CD4-positive, alpha-beta T cell treated with Interleukin-6 at 100 ng/mL for 8 hours (primary cell): ENCODE results near the gene BRAP.
"Not testable (repeated sequence)": the region's sequence is repeated elsewhere in the genome, so short reads cannot be mapped to it uniquely, and the experiment has no call there.

ENCODE experiments used
- DNase-seq: peaks from one replicate; pipeline ENCODE4 v3.0.0-alpha.2; 2020; ENCODE audit warnings: mixed read lengths, low spot score

The BRAP gene

DNA sequence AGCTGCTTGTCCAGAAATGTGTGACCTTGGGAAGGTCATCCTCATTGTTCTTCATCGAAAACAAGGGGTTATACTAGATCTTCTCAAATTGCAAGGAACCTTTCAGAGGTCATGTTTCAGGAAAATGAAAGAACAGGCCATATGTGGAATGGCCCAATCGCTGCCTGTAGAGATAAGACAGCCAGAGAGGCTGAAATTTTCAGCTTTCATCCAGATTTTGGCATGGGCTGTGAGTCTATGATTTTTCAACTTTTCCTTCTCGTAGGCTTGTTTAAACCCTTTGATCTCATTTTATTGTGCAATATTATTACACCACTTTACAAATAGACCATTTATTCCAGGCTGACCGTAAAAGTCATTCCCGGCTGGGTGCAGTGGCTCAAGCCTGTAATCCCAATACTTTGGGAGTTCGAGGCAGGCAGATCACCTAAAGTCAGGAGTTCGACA lies 69.6 kb downstream of the BRAP start:
- DNase-seq: no peak

DNA sequence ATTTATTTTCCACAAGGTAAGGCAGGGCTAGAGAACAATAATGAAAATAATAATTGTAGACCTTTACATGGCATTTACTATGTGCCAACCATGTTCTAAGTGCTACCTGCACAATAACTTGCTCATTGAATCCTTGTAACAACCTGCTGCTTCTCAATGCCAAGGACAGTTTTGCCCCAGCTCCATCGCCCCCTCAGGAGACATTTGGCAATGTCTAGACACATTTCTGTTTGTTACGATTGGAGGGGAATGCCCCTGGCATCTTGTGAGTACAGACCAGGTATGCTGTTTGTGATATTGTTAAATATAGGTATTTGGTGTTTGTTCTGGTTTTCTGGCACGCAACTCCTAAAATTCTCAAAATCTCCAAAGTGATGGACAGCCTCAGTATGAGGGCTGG lies 78.5 kb downstream of the BRAP start:
- no peak for DNase-seq

DNA sequence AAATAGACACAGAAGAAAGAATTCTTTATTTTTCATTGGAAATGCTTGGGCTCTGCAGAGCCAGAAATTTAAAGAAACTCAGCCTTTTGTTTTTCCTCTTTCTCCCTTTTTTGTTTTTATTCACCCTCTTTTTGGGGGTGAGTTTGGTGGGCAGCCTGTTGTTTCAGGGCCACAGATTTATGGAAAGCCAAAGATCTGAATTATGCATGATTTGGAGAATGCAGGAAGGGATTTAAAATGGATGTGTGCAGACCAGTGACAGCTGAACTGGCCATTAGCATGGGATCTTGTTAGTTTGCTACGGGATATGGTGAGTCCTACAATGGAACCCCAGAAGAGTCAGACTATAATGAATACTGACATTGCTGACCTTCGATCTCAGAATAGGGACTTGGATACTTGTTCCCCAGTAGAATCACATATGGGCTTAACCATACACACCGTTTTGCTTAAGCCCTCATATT lies 79.0 kb downstream of the BRAP start:
- DNase-seq: no peak

DNA sequence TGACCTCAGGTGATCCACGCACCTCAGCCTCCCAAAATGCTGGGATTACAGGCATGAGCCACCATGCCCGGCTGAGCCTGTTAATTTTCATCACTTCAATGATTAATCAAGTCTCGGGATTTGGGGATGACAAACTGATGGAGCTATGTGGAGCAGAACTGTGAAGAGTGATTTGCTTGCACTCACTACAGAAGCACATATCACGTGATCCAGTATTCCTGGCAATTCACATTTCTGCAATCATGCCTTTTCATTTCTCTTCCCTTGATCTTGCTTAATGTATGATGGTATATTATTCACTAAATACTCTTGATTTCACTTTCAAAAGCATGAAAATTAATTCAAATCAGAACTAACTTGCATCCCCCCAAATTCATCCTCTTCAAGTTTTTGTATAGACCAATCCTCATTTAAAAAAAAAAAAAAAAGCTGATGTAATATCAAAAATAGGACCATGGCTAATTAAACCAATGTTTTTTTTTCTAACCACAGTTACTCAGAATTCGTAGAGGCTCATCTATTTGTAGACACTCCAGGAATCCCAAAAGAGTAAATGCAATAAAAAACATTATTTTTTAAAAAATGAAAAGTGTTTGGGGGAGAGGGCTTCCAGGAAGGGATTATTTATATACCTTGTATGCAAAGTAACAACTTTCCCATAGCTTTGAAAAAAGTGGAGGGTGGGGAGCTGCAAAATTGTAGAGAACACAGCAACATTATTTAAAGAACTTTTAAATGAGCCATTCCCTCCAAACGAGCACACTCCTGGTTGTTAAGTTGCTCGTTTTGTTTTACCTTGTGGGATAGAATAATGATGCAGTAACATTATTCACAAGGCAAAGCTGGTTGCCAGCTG lies 79.6 kb downstream of the BRAP start:
- DNase-seq: no peak

GRCh38 chr12:111602857-111603256 lies 82.9 kb downstream of the BRAP start:
- not testable (repeated sequence) for DNase-seq

GRCh38 chr12:111602348-111602747 lies 83.4 kb downstream of the BRAP start:
- no peak for DNase-seq

DNA sequence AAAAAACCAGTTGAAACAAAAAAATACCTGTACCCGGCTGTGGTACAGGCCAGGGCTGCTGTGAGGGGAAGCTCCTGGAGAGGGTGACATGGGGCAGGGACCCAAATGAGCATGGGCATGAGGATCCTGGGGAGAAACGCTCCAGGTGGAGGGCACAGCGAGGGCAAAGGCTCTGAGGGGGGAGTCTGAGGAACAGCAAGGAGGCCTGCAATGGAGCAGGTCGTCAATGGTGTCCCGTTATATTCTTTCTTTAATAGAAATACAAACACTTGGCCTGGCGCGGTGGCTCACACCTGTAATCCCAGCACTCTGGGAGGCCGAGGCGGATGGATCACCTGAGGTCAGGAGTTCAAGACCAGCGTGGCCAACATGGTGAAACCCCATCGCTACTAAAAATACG lies 84.8 kb downstream of the BRAP start:
- DNase-seq: not testable (repeated sequence)

GRCh38 chr12:111600205-111600642 lies 85.5 kb downstream of the BRAP start:
- DNase-seq: no peak

DNA sequence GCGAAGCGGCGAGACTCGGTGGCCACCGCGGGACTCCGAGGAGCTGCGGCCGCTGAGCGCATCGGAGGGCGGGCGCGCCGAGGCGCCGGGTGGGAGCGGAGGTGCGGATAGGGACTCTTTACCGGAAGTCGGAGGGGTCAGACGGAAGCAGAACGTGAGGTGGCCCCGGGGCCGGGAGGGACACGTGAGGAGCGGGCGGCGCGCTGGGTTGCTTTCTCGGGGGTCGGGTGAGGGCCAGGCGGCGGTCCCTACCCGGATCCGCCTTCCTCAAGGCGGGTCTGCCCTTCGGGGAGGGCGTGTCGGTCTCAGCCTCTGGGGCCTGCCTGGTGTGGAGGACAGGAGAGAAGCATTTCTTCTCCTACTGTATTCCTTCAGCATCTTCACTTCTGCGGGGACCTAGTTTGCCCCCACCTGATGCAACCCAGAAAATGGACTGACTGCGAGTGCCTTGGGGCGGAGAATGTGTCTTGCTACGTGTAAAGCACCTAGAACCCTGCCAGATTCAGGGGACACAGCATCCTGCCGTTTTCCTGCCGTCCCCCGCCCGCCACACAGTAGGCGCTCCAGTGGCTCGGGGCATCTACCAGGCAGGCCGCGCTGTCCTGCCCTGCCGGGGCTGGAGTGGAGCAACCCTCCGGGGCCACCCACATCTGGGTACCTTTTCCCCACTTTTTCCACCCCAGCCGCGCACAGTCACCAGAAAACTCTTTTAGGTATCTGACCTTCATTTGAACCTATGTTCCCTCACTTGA lies 86.1 kb downstream of the BRAP start:
- peak; percentile 81 for DNase-seq

DNA sequence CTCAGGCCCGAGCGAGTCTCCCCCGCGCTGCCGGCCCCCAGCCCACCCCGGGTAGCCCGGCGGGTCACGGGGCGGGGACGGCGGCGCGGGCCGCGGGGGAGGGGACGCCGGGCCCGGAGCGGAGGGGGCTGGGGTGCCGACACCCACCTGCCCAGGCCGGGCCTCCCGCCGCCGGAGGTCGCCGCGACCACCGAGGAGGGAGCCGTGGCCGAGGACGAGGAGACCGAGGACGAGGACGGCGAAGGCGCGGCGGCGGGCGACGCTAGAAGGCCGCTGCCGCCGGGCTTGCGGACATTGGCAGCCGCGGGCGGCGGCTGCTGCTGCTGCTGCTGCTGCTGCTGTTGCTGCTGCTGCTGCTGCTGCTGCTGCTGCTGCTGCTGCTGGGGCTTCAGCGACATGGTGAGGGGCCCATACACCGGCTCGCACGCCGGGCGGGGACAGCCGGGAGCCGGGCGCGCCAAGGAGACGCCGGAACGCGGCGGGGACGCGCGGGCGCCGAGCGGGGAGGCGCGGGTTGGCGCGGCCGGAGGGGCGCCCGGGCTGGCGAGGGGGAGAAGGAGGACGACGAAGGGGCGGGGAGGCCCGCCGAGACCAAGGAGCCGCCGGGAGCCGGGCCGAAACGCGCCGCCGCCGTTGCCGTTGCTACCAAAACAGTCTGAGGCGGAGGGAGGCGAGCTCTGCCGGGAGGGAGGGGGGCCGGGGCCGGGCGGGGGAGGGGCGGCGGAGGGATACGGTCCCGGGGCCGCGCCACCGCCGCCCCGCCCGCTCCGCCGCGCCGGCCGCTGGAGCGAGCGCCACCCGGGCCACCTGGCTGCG lies 86.9 kb downstream of the BRAP start, which contains the start of gene ATXN2:
Gene ATXN2, minus strand, starts transcription at position 679 of the 816 bp plus-strand sequence. Its CDS starts 281 bp downstream, at position 398.
- DNase-seq: peak; percentile 62

- peak; percentile 1 for DNase-seq
Observed at GRCh38 chr12:111597831-111598636, 87.7 kb downstream of the BRAP start.

DNA sequence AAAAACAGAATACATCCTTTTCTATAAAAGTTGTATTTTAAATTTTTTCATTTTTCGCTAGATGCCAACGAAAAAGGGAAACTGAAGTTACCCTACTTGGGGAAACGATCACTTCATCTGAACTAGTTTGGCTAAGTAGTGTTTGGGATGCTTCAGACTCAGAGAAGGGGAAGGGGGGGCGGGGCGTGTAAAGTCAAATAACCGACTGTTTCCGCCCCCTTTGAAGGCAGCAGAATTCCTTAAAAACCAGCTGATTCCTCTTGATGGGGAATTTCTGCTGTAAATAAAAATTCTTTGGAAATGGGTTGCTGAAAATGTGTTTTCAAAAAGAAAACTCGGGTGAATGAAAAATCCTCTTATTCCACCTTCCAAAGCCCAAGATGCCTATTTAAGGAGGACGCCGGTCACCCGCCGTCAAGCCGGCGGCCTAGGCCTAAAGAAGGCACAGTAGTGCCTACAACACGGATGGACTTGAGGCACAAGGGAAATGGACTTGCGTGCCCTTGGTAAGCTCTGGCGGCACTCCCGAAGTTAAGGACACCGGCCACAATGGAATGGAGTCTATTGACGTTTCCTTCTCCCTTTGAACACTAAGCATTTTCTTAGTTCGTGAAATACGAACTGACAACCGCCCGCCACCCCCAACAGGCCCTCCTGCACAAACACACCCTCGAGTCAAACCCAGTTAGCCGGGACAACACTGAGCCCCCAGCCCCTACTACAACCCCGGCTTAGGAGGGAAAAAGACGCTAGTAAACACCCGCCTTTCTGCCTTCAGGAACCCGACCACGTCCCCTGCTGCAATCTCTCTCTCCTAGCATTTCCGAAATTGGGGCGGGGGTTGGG lies 88.5 kb downstream of the BRAP start:
- no peak for DNase-seq

DNA sequence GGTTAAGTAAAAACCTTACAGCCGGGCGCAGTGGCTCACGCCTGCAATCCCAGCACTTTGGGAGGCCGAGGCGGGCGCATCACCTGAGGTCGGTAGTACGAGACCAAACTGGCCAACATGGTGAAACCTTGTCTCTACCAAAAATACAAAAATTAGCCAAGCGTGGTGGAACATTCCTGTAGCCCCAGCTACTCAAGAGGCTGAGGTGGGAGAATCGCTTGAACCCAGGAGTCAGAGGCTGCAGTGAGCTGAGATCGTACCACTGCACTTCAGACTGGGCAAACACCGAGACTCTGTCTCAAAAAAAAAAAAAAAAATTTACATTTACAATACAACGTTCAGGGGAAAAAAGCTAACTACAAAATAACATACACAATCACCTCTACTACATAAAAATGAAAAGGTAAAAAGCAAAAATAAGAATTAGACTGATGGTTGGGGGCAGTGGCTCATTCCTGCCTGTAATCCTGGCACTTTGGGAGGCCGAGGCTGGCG lies 90.4 kb downstream of the BRAP start:
- not testable (repeated sequence) for DNase-seq
